ENCODE data around the gene TGIF2.
"Not testable (repeated sequence)": the region's sequence is repeated elsewhere in the genome, so short reads cannot be mapped to it uniquely, and the experiment has no call there.

The TGIF2 gene

GRCh38 chr20:36605399-36606157 lies 32.2 kb downstream of the TGIF2 start, which contains the start of gene RAB5IF:
Gene RAB5IF, plus strand, starts transcription at chr20:36605779. Its CDS starts 173 bp downstream, at chr20:36605952.
- H3K27me3 ChIP-seq (ENCODE audit: low read depth, low read length): no peaks in the 10 kb centered on the region
- peak within 1 kb of the TSS; percentile 93 for H3K4me2 ChIP-seq (ENCODE audit: low read length)
- TF ChIP-seq EZH2phosphoT487 (IDR thresholded peaks at IDR 0.05; ENCODE audit: low read depth): no peak
- TF ChIP-seq, protein P1, sequence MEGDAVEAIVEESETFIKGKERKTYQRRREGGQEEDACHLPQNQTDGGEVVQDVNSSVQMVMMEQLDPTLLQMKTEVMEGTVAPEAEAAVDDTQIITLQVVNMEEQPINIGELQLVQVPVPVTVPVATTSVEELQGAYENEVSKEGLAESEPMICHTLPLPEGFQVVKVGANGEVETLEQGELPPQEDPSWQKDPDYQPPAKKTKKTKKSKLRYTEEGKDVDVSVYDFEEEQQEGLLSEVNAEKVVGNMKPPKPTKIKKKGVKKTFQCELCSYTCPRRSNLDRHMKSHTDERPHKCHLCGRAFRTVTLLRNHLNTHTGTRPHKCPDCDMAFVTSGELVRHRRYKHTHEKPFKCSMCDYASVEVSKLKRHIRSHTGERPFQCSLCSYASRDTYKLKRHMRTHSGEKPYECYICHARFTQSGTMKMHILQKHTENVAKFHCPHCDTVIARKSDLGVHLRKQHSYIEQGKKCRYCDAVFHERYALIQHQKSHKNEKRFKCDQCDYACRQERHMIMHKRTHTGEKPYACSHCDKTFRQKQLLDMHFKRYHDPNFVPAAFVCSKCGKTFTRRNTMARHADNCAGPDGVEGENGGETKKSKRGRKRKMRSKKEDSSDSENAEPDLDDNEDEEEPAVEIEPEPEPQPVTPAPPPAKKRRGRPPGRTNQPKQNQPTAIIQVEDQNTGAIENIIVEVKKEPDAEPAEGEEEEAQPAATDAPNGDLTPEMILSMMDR (IDR thresholded peaks at IDR 0.05; ENCODE audit: low read depth, low read length): peak; percentile 94
- H3K36me3 ChIP-seq (replicated peaks; ENCODE audit: low read depth, low read length): peaks cover 18% of the 10 kb centered on the region
- peak within 1 kb of the TSS; percentile 84 for H3K9ac ChIP-seq (ENCODE audit: low read length)
- peaks cover 39% of the 10 kb centered on the region for H3K79me2 ChIP-seq (ENCODE audit: low read length)
- peak within 1 kb of the TSS; percentile 5; the same call in 1 of the 2 replicates for H2AFZ ChIP-seq (ENCODE audit: low read depth, low read length)
- H4K20me1 ChIP-seq (ENCODE audit: insufficient read depth, low read length): peaks cover 12% of the 10 kb centered on the region
- no peaks in the 10 kb centered on the region for H3K9me3 ChIP-seq (ENCODE audit: insufficient read depth, low read length)
- peaks cover 33% of the 10 kb centered on the region for H3K4me1 ChIP-seq (ENCODE audit: low read length)
- H3K4me3 ChIP-seq (ENCODE audit: low read length): peak within 1 kb of the TSS; percentile 86
- peak within 1 kb of the TSS; percentile 89 for H3K27ac ChIP-seq (ENCODE audit: low read length)

DNA sequence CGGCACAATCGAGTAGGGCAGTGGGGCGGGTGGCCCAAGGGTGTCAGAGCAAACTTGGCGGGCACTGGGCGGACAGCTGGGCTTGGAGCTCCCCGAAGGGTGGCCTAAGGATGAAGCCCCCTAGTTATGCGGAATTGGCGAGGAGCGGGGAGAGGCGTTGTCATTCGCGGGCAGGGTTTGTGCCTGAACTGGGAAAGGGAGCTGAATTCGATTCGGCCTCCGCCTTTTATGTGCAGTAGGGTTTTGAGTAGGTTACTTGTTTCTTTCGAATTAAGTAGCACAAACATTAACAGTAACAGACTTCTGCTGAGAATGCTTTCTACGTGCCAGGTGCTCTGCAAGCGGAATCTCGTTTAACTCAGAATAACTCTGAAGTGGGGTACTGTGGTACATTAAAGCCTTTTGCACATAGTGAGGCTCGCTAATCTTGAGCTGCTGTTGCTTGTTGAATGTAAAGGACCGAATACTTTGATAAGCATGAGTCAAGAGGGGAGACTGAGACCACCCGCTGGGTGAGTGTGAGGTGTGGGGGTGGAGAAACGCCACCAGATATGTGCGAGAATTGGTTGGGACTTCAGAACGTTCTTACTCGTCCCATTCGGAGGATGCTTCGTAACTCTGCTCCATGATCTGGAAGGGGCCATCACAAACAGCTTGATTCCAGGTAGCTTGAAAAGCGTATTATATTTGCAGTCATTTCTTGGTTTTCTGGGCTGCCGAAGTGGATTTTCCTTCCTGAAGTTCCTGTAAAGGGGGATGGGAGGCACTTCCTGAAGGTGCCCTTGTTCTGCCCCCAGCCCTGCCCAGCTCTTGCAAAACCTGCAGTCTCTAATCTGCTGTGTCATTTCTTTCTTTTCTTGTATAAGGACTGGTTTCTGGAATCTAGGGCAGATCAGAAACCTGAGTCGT lies 33.0 kb downstream of the TGIF2 start:
- Histone ChIP-seq H3K9ac (ENCODE audit: low read length) (peak overlapping the region; percentile 84), H3K27me3 (ENCODE audit: low read depth, low read length) (no peaks in the 10 kb centered on the region), H3K4me1 (ENCODE audit: low read length) (peaks cover 28% of the 10 kb centered on the region), H2AFZ (ENCODE audit: low read depth, low read length) (no peak overlapping the region), H4K20me1 (ENCODE audit: insufficient read depth, low read length) (peaks cover 12% of the 10 kb centered on the region), H3K4me2 (ENCODE audit: low read length) (peak overlapping the region; percentile 93), H3K4me3 (ENCODE audit: low read length) (peak overlapping the region; percentile 86), H3K36me3 (replicated peaks; ENCODE audit: low read depth, low read length) (peaks cover 24% of the 10 kb centered on the region), H3K27ac (ENCODE audit: low read length) (peak overlapping the region; percentile 57), H3K9me3 (ENCODE audit: insufficient read depth, low read length) (no peaks in the 10 kb centered on the region), H3K79me2 (ENCODE audit: low read length) (peaks cover 39% of the 10 kb centered on the region)
- TF ChIP-seq EZH2phosphoT487 (IDR thresholded peaks at IDR 0.05; ENCODE audit: low read depth): no peak
- TF ChIP-seq, protein P1 (IDR thresholded peaks at IDR 0.05; ENCODE audit: low read depth, low read length): no peak

DNA sequence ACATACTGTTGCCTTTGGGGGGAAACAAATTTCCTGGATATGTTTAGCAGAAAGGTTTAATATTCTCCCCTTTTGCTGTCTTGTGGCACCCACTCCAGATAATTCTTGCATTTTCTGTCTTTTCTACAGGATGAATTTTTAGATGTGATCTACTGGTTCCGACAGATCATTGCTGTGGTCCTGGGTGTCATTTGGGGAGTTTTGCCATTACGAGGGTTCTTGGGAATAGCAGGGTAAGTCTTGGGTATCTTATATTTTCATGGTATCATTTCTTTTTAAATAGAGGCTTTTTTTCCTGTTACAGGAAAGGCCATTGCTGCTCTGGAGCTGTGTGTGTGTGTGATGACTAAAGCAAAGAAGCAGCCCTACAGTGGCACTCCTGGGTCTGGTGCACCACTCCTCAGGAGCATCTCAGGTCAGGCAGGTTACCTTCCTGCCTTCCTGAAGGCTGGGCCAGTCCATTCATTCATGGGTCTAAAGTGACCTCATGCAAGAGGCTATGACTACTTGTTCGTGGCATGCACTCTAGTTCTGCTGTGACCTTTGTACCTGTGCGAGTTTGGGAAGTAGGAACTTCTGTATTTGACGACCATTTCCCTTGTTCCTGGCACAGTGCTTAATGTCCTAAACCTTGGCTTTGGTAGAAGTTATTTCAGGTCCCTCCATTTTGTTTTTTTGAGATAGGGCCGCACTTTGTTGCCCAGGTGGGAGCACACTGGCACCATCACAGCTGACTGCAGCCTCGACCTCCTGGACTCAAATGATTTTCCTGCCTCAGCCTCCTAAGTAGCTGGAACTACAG lies 34.4 kb downstream of the TGIF2 start:
- Histone ChIP-seq H3K27ac (ENCODE audit: low read length) (0 out of 2 replicates have a peak overlapping the region, but pooled peaks have one; percentile 8), H3K27me3 (ENCODE audit: low read depth, low read length) (no peaks in the 10 kb centered on the region), H3K36me3 (replicated peaks; ENCODE audit: low read depth, low read length) (peaks cover 37% of the 10 kb centered on the region), H2AFZ (ENCODE audit: low read depth, low read length) (no peak overlapping the region), H3K9ac (ENCODE audit: low read length) (no peak overlapping the region), H3K4me2 (ENCODE audit: low read length) (peak overlapping the region; percentile 93), H3K9me3 (ENCODE audit: insufficient read depth, low read length) (no peaks in the 10 kb centered on the region), H3K4me1 (ENCODE audit: low read length) (peaks cover 23% of the 10 kb centered on the region), H3K79me2 (ENCODE audit: low read length) (peaks cover 45% of the 10 kb centered on the region), H3K4me3 (ENCODE audit: low read length) (peak overlapping the region; percentile 86), H4K20me1 (ENCODE audit: insufficient read depth, low read length) (peaks cover 12% of the 10 kb centered on the region)
- no peak for TF ChIP-seq EZH2phosphoT487 (IDR thresholded peaks at IDR 0.05; ENCODE audit: low read depth)
- TF ChIP-seq, protein P1 (IDR thresholded peaks at IDR 0.05; ENCODE audit: low read depth, low read length): no peak

DNA sequence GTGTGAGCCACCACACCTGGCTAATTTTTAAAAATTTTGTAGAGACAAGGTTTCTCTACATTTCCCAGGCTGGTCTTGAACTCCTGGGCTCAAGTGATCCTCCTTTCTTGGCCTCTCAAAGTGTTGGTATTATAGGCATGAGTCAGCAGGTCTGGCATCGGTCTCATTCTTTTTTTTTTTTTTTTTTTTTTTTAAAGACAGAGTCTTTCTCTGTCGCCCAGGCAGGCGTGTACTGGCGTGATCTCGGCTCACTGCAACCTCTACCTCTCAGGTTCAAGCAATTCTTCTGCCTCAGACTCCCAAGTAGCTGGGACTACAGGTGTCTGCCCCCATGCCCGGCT lies 35.0 kb downstream of the TGIF2 start:
- peaks cover 45% of the 10 kb centered on the region for H3K79me2 ChIP-seq (ENCODE audit: low read length)
- not testable (repeated sequence) for H3K27ac ChIP-seq (ENCODE audit: low read length); H2AFZ ChIP-seq (ENCODE audit: low read depth, low read length); H3K27me3 ChIP-seq (ENCODE audit: low read depth, low read length); H3K4me3 ChIP-seq (ENCODE audit: low read length); H3K4me2 ChIP-seq (ENCODE audit: low read length); H3K9ac ChIP-seq (ENCODE audit: low read length); H3K9me3 ChIP-seq (ENCODE audit: insufficient read depth, low read length)
- H3K36me3 ChIP-seq (replicated peaks; ENCODE audit: low read depth, low read length): peaks cover 41% of the 10 kb centered on the region
- peaks cover 23% of the 10 kb centered on the region for H3K4me1 ChIP-seq (ENCODE audit: low read length)
- peaks cover 12% of the 10 kb centered on the region for H4K20me1 ChIP-seq (ENCODE audit: insufficient read depth, low read length)
